Lower leg skin (tissue), 3 donors: ENCODE data around the gene NEU2.

ENCODE experiments used
- POLR2A ChIP-seq, 2 donors: fragments of 450-650 bp; IDR thresholded peaks; one replicate each; pipeline ENCODE4 v1.6.1; 2016 to 2017; ENCODE audit warnings: antibody characterized with exemption in 2 of 2, mild to moderate bottlenecking in 1 of 2, moderate library complexity in 1 of 2
- TF ChIP-seq, protein P1 (sequence below), 3 donors: fragments of 450-650 bp; IDR thresholded peaks; one replicate each; pipeline ENCODE4 v1.5.1; 2016; ENCODE audit warnings: antibody characterized with exemption in 3 of 3, mild to moderate bottlenecking in 3 of 3, moderate library complexity in 2 of 3

- TF ChIP-seq, protein P1, sequence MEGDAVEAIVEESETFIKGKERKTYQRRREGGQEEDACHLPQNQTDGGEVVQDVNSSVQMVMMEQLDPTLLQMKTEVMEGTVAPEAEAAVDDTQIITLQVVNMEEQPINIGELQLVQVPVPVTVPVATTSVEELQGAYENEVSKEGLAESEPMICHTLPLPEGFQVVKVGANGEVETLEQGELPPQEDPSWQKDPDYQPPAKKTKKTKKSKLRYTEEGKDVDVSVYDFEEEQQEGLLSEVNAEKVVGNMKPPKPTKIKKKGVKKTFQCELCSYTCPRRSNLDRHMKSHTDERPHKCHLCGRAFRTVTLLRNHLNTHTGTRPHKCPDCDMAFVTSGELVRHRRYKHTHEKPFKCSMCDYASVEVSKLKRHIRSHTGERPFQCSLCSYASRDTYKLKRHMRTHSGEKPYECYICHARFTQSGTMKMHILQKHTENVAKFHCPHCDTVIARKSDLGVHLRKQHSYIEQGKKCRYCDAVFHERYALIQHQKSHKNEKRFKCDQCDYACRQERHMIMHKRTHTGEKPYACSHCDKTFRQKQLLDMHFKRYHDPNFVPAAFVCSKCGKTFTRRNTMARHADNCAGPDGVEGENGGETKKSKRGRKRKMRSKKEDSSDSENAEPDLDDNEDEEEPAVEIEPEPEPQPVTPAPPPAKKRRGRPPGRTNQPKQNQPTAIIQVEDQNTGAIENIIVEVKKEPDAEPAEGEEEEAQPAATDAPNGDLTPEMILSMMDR (IDR thresholded peaks at IDR 0.05): no peak
- TF ChIP-seq POLR2A (IDR thresholded peaks at IDR 0.05): no peak
These were observed 14.7 kb downstream of the NEU2 start for GRCh38 chr2:233047206-233047605.
